Smooth muscle cell of the brain vasculature (primary cell): ENCODE data around the gene SH3RF3.

ENCODE experiments used
- DNase-seq: peaks from one replicate; pipeline ENCODE4 v3.0.0-alpha.2; 2012; ENCODE audit warnings: low read depth, low spot score

Gene SH3RF3

DNA sequence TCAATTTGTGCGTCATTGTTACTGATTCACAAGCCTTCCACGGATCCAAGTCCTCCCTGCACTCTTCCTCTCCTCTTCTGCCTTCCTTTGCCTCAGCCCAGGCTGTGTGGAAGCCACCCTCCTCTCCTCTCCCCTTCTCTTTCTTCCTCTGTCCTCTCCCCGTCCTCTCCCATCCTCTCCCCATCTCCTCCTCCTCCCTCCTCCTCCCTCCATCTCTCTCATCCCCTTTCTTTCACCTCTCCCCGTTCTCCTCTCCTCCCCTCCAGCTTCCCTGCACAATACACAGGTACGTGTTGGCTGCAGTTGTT lies 301.3 kb downstream of the SH3RF3 start:
- no peak for DNase-seq

- DNase-seq: no peak
These were observed 303.4 kb downstream of the SH3RF3 start for GRCh38 chr2:109432421-109432820.

- DNase-seq: no peak
These were observed 304.5 kb downstream of the SH3RF3 start for GRCh38 chr2:109433486-109433885.

- DNase-seq: no peak
These were observed 304.9 kb downstream of the SH3RF3 start for GRCh38 chr2:109433926-109434325.

DNA sequence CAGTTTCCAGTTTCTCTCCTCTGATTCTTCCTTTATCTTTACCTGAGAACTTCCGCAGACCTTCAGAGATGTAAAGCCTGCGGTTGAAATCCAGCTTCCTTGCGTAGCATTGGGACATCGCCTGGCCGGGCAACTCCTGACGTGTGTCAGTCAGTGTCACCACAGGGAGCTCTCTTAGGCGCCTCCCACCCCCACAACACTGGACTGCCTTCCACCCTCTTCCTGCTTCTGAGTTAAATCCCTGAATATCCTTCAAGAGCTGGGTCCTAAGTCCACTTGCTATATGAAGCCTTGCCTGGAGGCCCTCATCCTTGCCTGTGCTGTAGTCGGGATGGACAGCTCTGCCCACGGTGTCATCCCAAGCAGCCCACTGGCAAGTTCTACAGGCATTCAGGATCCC lies 305.3 kb downstream of the SH3RF3 start:
- no peak for DNase-seq

GRCh38 chr2:109435066-109435690 lies 306.2 kb downstream of the SH3RF3 start:
- DNase-seq: no peak

DNA sequence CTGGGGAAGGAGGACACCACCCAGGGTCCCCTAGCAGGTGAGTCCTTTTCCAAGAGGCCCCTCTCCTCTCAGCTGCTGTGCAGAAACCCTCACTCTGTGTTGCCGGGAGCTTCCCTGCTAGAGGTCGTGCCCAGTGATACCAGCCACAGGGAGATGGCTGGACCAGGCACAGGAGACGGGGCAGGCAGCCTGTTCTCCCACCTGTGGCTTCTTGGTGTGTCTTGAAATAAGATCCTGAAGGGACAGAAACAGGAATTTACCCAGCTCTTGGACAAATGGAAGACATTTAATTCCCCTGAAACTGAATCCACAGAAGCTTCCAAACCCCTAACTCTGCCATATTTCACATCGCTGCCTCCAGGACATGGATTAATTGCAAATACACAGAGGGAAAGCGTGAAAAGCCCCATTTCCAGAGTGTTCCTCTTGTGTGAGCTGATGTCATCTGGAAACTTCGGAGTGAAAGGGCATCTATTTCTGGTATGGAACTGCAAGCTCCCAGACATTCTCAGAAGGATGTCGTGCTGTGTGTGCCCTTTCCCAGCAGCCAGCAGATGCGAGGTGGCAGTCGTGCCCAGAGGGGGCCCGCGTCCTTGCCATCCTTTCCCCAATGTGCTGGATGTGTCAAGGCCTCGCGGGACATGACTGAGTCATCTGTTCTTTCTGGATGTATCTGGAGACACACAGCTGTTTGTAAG lies 307.0 kb downstream of the SH3RF3 start:
- peak; percentile 62 for DNase-seq

- DNase-seq: no peak
These were observed 307.7 kb downstream of the SH3RF3 start for GRCh38 chr2:109436610-109437225.

GRCh38 chr2:109437325-109438090 lies 308.5 kb downstream of the SH3RF3 start:
- DNase-seq: no peak

DNA sequence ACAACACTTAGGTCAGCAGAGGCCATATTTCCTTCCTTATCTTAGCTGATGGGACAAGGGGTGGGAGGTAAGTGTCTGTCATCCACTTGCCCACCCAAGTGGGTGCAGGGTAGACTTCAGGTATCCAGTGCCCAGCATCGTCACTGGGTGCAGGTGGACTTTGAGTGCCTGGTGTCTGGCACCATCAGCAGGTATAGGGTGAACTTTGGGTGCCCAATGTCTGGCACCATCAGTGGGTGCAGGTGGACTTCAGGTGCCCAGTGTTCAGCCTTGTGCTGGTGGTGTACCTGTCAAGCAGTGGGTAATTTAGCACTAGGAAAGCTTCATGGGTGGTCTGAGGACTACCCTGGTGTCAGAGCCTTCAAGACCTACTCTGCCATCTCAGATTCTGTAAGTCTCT lies 309.1 kb downstream of the SH3RF3 start:
- DNase-seq: no peak

DNA sequence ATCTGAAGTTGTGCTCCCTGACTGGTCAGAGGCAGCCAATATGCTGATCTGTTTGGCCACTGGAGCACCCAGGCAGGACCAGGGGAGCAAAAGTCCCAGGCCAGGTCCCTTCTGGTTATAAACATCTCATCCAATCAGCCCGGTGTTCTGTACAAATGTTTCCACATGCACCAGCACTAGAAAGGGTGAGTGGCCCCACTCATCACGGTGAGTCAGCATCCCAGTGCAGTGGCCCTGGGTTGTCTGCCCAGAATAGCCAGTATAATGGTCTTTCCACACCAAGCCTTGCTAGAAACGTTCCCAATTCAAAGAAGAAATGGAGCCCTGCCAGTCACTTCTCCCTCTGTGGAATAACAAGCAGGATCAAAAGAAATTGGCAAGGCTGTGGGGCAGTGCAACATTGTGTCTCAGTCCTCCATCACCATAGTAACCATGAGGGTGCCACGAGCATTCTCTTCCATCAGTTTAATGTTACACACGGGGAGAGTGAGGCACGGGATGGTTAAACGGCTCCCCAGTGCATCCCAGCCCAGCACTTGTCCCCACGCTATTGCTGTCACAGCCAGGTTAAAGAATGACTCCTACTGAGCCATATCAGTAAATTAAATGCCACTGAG lies 309.9 kb downstream of the SH3RF3 start:
- DNase-seq: no peak

DNA sequence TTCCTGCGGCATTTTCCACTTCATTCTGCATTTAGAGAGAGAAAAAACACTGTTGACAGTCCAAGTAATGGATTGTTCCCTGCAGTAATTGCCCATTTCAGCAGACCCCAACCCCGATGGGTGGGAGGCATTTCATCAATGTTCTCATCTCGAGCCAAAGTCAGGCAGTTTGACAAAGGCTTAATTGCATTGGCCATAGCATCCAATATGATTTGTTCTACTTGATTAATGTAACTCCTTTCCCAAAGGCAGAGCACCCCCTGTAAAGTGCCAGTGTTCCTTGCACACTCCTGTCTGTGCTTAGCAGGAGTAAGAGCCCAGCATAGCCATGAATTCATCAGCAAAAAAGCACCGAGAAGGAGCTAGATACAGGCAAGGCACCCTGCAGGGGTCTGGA lies 310.4 kb downstream of the SH3RF3 start:
- DNase-seq: no peak

GRCh38 chr2:109439986-109440385 lies 311.0 kb downstream of the SH3RF3 start:
- DNase-seq: no peak

GRCh38 chr2:109440499-109441156 lies 311.6 kb downstream of the SH3RF3 start:
- DNase-seq: no peak

DNA sequence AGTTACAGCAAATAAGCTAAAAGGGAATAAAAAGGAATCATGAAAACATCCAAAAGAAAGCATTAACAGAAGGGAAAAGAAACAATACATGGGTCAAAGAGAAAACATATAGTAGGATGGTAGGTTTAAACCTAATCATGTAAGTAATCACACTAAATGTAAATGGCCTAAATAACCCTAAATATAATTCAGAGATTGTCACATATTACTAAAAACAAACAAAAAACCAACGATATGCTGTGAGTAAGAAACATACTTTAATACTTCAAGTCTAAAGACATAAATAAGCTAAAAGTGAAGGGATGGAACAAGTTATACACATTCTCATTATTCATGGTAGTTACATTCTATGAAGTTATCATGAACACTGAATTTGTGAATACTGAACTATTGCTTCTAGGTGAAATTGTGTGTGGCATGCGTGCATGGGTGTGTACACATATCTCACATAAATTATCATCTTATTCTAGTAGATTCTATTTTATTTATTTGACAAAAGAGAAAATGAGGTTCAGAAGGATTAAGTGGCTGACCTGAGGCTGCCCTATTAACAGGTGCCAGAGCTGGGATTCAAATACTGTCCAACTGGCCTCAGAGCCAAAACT lies 313.8 kb downstream of the SH3RF3 start:
- no peak for DNase-seq

DNA sequence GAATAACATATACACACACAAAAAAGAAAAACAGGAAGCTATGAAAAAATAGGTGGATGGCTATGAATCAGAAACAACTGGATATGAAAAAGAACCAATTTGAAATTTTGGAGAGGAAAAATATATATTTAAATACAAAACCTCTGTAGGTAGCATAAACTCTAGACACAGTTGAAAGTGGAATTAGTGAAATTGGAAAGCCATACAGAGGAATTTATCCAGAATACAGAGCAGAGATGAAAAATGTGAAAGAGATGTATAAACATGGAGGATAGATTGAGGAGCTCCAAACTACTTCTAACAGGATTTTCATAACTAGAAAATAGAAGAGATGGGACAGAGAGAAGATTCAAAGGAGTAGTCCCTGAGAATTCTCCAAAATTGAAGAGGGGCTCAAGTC lies 315.9 kb downstream of the SH3RF3 start:
- DNase-seq: no peak

GRCh38 chr2:109446278-109447131 lies 317.5 kb downstream of the SH3RF3 start:
- DNase-seq: no peak

DNA sequence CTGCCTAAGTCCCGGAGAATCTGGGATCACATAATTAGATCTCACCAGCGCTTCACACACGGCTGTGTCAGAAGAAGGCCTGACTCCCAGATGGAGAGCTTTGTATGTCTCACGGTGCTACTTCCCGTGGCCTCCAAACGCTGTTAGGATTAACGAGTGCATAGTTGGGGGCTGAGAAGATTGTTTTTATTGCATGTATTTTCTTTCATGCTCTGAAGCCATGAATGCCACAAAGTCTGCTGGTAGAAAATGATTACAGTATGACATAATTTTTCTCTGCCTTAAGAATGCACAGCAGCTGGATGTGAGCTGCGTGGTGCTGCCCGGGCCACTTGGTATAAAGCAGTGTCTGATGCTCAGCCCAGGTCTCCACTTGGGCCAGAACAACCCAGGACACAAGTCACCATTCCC lies 318.3 kb downstream of the SH3RF3 start:
- DNase-seq: peak; percentile 94

DNA sequence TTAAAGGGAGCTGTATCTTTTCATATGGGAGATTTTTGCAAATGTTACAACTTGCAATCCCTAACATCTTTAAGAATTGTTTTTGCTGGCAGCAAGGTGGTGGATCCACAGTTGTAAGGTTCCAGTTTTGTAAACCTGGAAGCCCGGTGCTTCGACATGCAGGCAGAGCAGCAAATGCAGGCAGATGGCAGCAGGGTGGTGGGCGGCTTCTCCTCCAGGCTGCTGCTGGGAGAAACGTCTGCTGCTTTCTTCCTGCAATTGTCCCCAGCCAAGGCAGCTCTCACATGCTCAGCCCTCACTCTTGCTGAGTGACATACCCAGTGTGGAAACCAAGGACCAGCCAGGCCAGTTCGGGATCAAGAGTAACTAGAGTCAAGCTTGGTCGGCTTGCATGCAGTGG lies 318.8 kb downstream of the SH3RF3 start:
- no peak for DNase-seq

DNA sequence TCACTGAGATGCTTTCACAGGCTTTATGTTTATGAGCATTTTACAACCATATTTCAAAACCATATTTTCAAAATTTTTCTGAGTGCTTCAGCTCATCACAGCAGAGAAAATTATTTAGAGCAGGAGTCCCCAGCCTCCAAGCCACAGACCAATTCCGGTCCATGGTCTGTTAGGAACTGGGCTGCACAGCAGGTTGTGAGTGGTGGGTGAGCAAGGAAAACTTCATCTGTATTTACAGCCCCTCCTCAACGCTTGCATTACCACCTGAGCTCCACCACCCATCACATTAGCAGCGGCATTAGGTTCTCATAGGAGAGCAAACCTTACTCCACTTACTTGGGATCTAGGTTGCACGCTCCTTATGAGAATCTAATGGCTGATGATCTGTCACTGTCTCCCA lies 319.2 kb downstream of the SH3RF3 start:
- no peak for DNase-seq
